ENCODE results near the gene DHX35. TPM values are rescaled to one million over a fixed set of nuclear protein-coding genes. Genes with fewer than 3 reads are reported as not detected.

DHX35 gene
- total RNA-seq, 1 donor from 2014 or later, result 10.3 TPM

DNA sequence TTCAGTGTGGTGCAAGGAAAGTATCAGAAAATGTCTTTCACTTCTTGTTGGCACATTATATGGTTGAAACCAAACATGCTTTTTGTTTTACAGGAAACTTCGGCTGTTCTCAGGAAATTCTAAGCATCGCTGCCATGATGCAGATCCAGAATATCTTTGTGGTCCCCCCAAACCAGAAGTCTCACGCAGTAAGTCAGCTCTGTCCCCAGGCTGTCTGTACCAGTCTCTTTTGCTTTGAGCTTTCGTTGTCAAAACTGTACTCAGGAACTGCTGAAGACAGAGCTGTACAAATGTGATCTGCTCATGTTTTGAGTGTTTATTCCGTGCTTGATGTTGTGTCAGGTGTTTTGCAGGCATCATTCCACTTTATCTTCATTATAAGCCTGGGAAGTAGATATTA lies 59.6 kb downstream of the DHX35 start:
- no peak for DNase-seq (ENCODE audit: low spot score)

DNA sequence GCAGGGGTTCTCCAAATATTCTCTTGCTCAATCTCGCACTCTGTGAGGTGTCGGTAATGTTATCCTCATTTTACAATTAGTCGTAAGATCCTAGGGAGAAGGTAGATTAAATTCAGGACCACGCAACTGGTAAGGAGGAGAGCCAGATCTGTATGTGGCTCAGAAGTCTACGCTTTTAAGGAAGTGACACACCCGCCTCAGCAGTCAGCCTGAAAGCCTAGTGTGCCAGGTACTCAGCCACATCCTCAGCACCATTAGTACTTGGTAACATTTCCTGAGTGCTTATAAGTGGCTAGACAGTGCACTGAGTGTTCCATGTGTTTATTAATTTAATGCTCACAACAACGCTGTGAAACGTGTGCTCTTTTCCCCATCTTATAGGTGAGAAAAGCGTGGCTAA lies 63.7 kb downstream of the DHX35 start:
- no peak for DNase-seq (ENCODE audit: low spot score)

DNA sequence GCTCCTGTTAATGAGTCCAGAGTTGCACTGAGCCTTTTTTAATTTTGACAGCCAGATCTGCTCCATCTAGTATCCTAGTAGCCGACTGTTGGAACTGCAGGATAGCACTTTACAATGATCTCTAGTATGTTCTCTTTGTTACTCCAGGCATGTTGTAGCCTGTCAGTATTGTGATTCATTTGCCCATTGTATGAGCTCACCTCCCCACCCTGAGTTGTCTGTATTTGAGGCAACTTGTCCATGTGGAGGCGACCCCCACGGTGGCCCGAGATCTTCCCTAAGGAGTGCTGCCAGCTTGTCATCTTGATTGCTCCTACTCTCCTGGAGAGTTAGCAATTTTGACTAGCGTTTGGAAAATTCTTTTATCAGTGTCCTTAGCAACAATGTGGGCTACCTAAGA lies 67.2 kb downstream of the DHX35 start:
- no peak for DNase-seq (ENCODE audit: low spot score)

DNA sequence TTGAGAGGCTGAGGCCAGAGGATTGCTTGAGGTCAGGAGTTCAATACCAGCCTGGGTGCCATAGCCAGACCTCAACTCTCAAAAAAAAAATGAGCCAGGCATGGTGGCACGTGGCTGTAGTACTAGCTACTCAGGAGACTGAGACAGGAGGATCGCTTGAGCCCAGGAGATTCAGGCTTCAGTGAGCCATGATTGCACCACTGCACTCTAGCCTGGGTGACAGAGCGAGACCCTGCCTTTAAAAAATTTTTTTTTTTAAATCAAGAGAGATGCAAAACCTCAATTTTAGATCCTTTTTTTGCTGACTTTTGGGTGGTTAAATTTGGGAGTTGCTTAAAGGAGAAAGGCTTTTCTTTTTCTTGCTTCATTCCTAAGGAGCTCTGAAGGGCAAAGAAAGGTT lies 70.9 kb downstream of the DHX35 start:
- no peak for DNase-seq (ENCODE audit: low spot score)

DNA sequence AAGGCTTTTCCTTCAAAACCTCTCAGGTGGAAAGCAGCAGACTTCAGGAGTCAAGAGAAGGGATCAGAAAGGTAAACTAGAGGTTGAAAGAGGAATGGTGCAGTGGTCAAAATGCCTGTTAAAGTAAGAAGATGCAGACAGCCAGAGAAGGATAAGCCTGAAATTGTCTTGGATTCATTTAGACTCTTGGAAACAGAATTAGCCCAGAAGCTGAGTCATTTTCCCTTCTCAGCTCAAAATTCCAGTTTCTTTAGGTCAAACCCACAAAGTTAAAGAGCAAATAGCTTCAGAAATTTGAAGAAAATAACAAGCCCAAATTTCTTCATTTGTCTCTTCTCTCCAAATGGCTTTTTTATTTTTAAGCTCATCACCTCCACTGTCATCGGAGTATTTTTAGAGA lies 73.9 kb downstream of the DHX35 start:
- no peak for DNase-seq (ENCODE audit: low spot score)

DNA sequence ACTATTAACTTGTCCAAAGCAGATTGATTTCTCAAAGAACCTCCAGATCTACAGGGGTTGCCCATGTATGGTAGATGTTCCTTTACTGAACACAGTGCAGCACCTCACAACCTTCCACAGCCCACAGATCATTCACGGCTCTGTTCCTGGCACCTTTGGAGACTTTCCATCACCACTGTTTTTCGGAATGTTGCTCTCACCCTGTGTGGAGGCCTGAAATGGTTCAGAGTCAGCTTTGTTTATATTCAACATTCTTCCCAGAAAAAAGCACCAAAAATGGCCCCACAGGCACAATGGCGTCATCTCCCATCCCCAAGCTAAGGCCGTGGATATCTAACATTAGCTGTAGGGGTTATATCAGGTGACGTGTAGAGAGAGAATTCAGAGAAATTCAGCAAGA lies 74.7 kb downstream of the DHX35 start:
- peak; percentile 30 for DNase-seq (ENCODE audit: low spot score)

DNA sequence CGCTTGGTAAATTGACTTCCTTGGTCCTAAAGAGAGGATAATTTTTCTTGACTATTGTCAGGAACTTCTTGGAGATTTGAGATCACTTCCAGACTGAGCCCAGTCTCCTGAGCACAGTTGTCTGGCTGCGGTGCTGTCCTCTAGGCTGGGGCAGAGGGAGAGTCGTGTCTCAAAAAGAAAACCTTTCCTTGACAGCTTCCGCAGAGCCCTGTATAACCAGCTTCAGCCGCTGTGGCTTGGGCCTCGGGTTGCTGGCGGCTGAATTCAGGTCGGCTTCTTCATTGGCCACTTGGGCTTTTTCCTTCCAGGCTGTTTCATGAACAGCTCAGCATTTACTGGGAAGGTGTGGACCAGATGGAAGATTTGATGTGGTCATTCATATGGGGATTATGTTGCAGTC lies 75.9 kb downstream of the DHX35 start:
- no peak for DNase-seq (ENCODE audit: low spot score)

DNA sequence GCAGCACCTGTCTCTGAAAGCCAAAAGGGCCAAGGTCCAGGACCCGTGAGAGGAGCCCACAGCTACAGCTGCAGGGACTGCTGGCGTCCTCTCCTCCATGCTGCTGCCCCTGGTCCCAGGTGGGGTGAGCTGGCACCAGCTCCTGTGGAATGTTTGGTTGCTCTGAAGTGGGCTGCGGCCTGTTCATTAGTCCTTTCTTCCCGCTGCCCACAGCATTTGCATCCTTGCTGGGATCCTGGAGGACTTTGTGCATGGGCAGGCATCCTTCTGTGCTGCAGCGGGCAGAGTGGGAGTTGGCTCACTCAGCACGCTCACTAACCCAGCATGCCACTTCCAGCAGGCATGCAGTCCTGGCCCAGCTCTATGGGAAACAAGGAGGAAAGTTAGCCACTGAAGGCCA lies 76.4 kb downstream of the DHX35 start:
- no peak for DNase-seq (ENCODE audit: low spot score)

DNA sequence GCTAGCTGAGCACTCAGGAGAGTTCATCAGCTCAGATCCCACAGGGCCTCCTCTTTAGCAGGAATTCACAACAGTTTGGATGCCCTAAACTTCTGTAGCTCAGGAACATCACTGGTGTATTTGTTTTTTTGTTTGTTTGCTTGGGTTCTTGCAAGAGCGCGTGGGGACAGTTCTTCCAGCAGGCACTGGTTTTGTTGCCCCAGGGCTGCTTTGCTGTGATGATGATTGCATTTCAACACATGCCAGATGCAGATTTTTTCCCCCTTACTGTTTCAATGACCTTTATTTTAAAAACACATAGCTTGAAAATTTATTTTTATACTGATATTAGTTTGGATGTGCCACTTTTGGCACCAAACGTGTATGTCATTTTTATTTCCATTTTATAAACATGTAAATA lies 77.1 kb downstream of the DHX35 start:
- DNase-seq (ENCODE audit: low spot score), result no peak

DNA sequence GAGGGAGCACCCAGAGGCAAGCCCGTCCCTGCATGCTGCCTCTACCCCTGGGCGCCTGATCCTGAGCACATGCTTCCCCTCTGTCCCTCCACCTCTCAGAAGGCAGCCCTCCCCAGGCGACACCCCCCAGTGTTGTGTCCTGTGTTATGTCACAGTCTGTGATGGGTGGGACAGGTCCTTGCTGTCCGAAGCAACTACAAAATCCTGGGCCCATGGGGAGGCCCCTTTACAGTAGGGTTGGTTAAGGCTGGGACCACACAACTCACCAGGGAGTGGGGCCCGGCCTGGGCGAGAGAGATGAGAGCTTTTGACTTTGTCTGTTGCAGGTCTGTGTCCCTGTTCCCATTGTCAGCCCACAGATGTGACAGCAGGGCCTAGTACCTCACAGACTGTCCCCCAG lies 78.0 kb downstream of the DHX35 start:
- no peak for DNase-seq (ENCODE audit: low spot score)

DNA sequence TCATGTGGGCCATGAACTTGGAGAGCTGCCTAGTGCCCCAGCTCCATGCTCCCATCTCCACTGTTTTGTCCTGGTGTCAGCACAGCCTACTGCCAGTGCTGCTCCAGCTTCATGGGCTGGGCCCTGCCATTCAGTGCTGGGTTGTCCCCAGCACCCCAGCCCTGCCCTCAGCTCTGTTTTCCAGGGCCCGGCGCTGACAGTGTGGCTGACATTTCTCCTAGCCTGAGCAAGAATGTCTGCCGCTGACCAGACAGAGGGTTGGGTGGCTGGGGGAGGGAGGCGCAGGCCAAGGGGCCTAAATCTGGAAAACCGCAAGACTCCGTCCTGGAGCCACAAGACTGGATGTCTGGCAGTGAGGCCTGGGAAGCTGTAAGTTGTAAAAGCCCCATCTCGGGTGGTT lies 78.9 kb downstream of the DHX35 start:
- no peak for DNase-seq (ENCODE audit: low spot score)

DNA sequence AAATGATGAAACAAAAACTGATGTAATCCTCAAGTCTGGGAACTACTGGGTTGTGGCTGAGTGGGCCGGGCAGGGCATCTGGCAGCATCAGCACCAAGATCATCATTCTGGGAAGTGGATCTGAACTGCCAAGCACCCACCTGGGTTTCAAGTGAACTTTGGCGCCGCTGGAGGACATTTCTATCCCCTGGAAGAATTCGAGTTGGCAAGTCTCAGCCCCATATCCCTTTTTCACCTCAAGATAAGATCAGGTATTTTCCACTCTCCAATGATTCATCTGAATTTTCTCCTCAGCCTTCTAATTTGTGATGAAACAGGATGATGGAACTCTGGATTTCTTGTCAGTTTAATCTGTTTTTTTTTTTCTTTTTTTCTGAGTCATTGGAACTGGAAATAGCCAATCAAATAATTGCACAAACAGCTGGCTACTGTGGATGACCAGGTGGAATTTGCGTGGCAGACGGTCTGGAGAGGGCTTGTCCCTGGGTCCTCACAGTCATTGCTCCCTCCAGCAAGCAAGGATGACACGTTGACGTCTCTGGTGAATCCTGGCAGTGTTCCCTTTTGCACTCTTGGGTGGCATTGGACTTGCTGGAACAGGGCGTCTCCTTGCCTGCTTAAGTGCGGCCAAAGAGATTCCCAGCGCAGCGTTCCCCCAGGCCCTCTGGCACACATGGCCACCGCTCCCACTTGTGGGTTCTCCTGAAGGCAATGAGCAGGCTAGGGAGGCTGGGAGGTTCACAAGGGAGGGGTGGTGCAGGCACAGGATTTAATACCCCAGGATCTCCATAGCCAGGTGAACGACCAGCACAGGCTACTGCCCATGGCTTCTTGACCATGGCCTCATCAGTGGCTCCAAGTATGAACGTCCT lies 80.4 kb downstream of the DHX35 start:
- DNase-seq (ENCODE audit: low spot score), result no peak

DNA sequence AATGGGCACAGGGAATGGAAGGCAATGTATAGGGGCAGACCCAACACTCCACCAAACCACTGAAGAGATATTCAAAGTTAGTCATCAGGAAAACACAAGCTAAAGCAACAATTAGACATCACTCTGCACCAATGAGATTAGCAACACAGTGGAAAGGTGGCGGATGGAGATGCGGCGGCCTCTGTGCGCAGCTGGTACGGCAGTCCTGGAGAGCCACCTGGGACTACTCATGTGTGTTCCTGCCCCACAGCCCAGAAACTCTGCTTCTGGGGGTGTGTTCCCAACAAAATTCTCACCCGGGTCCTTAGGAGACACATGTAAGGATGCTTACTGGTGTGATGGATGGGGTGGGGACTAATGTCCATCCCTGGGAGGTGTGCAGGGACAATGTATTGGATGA lies 82.4 kb downstream of the DHX35 start:
- DNase-seq (ENCODE audit: low spot score), result no peak

DNA sequence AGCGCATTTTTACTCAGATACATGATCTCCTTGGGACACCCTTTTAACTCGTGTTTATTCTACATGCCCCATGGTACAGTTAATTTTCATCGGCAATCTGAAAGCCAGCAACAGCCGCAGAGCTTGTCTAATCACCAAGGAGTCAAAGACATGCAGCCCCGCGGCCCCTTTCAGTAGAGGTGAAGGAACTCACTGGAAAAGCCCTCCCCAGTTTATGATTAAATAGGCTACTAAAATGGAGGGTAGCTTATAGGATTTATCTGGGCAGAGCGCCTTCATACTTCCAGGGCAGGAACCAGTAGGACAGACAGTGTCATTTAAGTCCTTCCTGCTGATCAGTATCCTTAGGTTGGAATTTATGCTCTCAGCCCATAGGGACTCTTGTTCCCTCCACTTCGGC lies 83.5 kb downstream of the DHX35 start:
- no peak for DNase-seq (ENCODE audit: low spot score)

DNA sequence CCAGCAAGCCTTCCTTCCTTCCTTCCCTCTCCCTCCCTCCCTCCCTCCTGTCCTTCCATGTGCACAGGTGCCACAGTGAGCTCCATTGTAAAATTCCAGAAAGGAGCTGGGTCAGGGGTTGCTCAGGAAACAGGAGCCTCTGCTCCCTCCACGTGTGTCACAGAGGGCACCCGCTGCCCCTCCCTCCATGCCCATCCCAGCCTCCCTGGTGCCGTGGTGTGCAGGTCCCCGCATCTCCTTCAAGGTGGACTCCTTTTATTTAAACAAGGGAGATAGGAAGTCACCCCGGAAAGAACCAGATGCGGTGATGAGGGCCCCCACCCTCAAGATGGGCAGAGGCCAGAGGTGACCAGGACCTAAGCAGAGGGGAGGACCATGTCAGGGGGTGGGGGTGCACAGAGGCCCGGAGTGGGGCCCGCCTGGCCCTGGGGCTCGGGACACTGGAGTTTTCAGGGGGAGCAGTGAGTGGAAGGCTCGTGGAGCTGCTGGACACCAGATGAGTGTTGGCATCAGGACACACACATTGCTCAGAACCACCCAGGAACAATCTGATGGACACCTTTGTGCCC lies 85.4 kb downstream of the DHX35 start:
- DNase-seq (ENCODE audit: low spot score), result no peak

DNA sequence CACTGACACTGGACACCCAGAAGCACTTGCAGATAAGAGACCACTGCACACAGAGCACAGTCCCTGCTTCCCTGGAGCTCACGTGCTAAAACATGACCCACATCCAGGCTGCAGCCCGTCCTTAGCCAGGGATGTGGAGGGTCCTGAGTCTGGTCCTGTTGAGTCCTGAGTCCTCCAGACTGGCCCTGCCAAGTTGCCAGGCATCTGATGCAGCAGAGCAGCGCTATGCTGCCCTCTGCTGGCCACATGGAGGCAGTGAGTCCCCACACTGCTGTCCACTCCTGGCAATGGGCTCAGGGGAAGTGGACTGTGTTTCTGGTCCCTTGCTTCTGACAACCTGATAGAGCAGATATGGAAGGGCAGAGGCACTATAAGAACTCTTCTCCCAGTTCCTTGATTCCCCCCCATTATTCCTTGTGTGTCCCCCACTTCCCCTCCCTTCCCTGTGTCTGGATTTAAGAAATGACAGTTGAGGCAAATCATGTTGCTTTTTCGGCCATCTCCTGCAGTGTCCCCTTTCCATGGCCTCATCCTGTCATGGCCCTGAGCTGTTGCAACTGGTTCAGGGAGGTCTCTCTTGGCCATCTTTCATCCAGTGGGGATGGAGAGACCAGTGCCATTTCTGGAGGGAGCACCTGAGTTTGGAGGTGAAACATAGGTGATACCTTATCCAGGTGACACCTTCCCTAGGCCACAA lies 86.0 kb downstream of the DHX35 start:
- DNase-seq (ENCODE audit: low spot score), result peak; percentile 82

DNA sequence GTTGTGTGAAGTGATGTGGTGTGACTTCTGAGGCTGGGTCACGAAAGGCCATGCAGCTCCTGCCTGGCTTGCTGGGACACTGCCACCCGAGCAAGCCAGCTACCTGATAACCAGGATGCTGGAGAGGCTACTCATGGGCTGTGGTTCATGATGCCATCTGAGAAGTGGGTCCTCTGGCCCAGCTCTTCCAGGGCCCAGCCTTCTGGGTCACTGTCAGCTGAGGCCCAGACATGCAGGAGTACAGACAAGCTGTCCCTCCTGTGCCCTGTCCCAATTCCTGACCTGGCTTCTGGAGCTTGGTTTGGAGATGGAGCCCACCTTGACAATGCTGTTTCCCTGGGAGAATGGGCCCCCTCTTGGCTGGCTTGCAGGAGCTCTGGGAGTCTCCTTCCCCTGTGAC lies 87.0 kb downstream of the DHX35 start:
- no peak for DNase-seq (ENCODE audit: low spot score)

DNA sequence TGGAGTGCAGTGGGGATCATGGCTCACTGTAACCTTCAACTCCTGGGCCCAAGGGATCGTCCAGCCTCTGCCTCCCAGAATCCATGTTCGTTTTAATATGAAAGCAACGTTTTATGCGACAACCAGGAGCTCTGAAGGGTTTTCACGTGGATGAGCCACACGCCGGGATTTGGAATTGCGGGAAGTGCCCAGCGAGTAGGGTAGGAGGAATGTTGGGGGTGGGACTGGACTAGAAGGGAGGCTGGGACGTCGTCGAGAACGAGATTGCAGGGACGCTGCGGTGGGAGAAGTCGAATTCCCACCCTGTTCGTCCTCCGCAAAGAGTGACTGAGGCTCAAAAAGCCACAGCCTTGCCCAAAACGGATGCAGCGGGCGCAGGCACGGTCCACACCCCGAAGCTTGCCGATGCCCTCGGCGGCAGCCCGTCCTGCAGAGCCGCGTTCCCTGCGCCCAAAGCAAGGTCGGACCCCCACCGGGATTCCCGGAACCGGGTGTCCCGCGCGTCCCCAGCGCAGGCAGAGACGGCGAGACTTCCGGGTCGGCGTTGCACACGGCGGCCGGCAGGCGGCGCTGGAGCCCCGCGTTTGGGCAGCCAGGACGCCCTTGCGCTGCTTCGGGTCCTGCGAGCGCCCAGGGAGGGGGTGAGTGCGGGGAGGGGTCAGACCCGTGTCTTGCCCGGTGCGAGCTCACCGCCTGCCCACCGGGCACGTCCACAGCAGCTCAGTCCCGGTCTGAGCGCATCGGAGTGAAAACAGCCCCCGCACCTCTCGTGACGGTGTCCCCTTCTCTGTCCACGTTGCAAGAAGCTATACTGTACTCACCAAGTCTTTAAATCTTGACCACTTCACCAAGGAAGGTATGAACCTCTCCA lies 87.8 kb downstream of the DHX35 start:
- DNase-seq (ENCODE audit: low spot score), result peak; percentile 75

DNA sequence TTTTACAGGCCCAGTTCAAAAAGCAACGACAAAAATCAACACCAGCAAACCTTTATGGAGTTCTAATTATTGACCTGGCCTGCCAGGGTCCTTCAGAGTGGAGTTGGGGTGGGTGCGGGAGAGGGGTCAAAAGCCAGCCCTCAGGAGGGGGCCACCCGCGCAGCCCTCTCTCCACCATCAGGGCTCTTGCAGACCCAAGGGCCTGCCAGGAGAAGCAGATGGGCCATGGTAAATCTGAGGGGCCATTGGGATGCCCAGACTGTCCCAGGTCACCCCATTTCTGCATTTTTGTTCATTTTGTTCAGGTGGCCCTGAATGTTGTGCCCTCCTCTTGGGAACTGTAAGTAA lies 88.4 kb downstream of the DHX35 start:
- no peak for DNase-seq (ENCODE audit: low spot score)

DNA sequence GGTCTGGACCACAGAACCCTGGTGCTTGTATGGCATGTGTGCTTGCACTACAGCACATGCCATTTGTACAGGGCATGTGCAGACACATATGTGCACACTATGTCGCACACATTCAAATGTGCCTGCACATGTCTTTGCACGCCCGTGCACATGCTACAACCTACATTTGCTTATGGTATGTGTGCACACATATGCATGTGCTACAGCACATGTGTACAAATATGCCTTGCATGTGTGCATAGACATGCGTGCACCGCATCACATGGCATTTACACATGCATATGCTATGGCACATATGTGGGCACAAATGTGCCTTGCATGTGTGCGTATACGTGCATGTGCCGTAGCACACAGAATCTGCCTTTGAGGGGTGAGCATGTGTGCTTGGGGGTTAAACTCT lies 90.5 kb downstream of the DHX35 start:
- no peak for DNase-seq (ENCODE audit: low spot score)

DNA sequence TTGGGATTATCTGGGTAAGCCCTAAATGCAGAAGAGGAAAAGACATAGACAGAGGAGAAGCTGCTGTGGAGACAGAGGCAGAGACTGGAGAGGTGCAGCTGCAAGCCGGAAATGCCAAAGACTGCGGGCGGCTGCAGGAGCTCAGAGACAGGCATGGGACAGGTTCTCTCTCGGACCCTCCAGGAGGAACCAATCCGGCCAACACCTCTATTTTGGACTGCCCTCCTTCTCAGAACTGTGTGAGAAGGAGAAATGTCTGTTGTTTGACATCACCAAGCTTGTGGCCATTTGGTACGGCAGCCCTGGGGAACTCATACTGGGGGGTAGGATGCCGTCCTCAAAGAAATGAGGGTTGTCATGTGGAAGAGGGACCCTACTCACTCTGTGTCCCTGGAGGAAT lies 95.0 kb downstream of the DHX35 start:
- no peak for DNase-seq (ENCODE audit: low spot score)

DNA sequence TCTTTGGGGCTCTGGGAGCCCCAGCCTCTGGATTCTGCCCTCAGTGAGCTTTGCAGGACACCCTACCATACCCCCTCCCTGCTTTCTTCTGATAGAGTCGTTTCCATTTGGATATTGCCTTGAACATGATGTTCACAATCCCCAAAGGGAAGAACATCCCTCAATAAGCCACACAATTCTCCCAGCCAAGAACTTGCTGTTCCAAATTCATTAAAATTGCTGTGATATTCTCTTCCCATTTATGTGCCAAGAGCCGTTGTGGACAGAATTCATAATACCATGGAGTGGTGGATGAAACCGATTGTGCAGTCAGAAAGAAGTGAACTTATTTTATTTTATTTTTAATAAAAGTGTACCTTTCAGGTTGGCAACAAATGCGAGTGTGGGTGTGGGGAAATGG lies 95.8 kb downstream of the DHX35 start:
- DNase-seq (ENCODE audit: low spot score), result no peak
